OCI-LY3 (cell line): ENCODE data around the gene RAB11FIP4.

ENCODE experiments used
- H2AFZ ChIP-seq: fragments of 200-600, 300-600 bp; shearing (Covaris generic); 2 replicates; pipeline ENCODE4 v1.6.0; 2014; ENCODE audit warnings: antibody characterized with exemption, low read depth, low read length
- H3K27ac ChIP-seq: fragments of 200-600, 300-600 bp; sonication (generic); 2 replicates; pipeline ENCODE4 v1.5.1; 2014; ENCODE audit warnings: mild to moderate bottlenecking, low read length, moderate library complexity, mixed read lengths
- H3K27me3 ChIP-seq: fragments of 200-600, 300-600 bp; sonication (generic); 2 replicates; pipeline ENCODE4 v1.6.1; 2014; ENCODE audit warnings: low read depth, low read length, mixed read lengths
- H3K36me3 ChIP-seq: fragments of 200-600, 300-600 bp; sonication (generic); replicated peaks from 2 replicates; pipeline ENCODE3; 2014; ENCODE audit warnings: low read depth, low read length, mixed read lengths
- H3K4me1 ChIP-seq: fragments of 300-600, 200-600 bp; sonication (generic); 2 replicates; pipeline ENCODE4 v1.6.1; 2014; ENCODE audit warnings: low read length, mixed read lengths
- H3K4me2 ChIP-seq: fragments of 200-600, 300-600 bp; sonication (generic); 2 replicates; pipeline ENCODE4 v1.6.1; 2014; ENCODE audit warnings: low read length, mixed read lengths
- H3K4me3 ChIP-seq: fragments of 300-600, 200-600 bp; sonication (generic); 2 replicates; pipeline ENCODE4 v1.5.1; 2014; ENCODE audit warnings: antibody characterized with exemption, mild to moderate bottlenecking, low read length, moderate library complexity
- H3K79me2 ChIP-seq: fragments of 300-600, 200-600 bp; shearing (Covaris generic); 2 replicates; pipeline ENCODE4 v1.6.1; 2014; ENCODE audit warnings: mild to moderate bottlenecking, low read length, mixed read lengths
- H3K9ac ChIP-seq: fragments of 300-600, 200-600 bp; shearing (Covaris generic); 2 replicates; pipeline ENCODE4 v1.6.0; 2014; ENCODE audit warnings: mild to moderate bottlenecking, low read length, moderate library complexity
- H3K9me3 ChIP-seq: fragments of 200-600, 300-600 bp; shearing (Covaris generic); 2 replicates; pipeline ENCODE4 v1.6.1; 2014; ENCODE audit warnings: low read length, mixed read lengths; ENCODE audit not compliant: insufficient read depth
- H4K20me1 ChIP-seq: fragments of 200-600, 300-600 bp; sonication (generic); 2 replicates; pipeline ENCODE4 v1.6.1; 2016; ENCODE audit warnings: low read length, mixed read lengths; ENCODE audit not compliant: insufficient read depth
- EZH2phosphoT487 ChIP-seq: fragments of 200-600 bp; shearing (Covaris generic); IDR thresholded peaks from 2 replicates; pipeline ENCODE4 v1.6.1; 2018; ENCODE audit warnings: antibody characterized with exemption, mixed run types, low read depth
- TF ChIP-seq, protein P1 (sequence below): fragments of 200-600, 300-600 bp; sonication (generic); IDR thresholded peaks from 2 replicates; pipeline ENCODE4 v1.5.1; 2014; ENCODE audit warnings: antibody characterized with exemption, low read length, low read depth

RAB11FIP4 gene

DNA sequence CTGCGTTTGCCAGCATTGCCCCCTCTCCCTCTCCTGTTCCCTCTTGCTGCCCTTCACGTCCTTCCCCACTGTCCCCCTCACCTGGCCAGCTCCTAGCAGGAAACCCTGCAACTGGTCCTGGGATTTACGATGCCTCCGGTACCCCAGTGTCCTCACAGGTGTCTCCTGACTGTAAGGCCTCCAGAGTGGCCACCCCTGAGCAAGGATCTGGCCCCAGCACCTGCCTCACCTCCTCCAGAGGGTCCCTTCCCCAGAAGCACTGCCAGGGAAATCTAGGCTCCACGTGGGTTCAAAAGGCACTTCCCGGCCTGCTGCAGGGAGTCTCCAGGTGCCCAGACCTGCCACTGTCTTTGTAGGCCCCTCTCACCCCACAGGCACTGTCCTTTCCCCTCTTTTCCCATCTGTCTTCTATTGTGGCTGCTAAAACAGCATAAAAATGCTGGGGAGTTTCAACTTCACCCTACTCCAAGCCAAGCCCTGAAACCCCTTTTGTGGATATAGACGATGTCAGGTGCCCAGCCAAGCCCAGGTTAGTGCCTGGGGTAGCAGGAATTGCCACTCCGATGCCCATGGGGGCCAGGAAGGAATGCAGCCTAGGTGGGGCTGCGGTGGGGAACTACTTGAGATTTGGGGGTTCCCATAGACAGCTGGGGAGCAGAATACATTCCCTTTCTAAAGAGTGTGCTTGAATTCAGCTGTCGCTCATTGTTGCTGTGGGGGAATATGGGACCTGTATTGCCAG is 25.7 kb downstream of the RAB11FIP4 start:
- Histone ChIP-seq H2AFZ (no peak overlapping the region), H3K79me2 (no peaks in the 10 kb centered on the region), H3K9ac (no peak overlapping the region), H3K27me3 (no peaks in the 10 kb centered on the region), H3K36me3 (no peaks in the 10 kb centered on the region), H3K4me2 (no peak overlapping the region), H3K4me1 (0 out of 2 replicates have a peak, but pooled peaks cover 3% of the 10 kb centered on the region), H4K20me1 (no peaks in the 10 kb centered on the region), H3K27ac (no peak overlapping the region), H3K4me3 (no peak overlapping the region), H3K9me3 (no peaks in the 10 kb centered on the region)
- TF ChIP-seq EZH2phosphoT487, result no peak
- TF ChIP-seq, protein P1, sequence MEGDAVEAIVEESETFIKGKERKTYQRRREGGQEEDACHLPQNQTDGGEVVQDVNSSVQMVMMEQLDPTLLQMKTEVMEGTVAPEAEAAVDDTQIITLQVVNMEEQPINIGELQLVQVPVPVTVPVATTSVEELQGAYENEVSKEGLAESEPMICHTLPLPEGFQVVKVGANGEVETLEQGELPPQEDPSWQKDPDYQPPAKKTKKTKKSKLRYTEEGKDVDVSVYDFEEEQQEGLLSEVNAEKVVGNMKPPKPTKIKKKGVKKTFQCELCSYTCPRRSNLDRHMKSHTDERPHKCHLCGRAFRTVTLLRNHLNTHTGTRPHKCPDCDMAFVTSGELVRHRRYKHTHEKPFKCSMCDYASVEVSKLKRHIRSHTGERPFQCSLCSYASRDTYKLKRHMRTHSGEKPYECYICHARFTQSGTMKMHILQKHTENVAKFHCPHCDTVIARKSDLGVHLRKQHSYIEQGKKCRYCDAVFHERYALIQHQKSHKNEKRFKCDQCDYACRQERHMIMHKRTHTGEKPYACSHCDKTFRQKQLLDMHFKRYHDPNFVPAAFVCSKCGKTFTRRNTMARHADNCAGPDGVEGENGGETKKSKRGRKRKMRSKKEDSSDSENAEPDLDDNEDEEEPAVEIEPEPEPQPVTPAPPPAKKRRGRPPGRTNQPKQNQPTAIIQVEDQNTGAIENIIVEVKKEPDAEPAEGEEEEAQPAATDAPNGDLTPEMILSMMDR, result no peak

DNA sequence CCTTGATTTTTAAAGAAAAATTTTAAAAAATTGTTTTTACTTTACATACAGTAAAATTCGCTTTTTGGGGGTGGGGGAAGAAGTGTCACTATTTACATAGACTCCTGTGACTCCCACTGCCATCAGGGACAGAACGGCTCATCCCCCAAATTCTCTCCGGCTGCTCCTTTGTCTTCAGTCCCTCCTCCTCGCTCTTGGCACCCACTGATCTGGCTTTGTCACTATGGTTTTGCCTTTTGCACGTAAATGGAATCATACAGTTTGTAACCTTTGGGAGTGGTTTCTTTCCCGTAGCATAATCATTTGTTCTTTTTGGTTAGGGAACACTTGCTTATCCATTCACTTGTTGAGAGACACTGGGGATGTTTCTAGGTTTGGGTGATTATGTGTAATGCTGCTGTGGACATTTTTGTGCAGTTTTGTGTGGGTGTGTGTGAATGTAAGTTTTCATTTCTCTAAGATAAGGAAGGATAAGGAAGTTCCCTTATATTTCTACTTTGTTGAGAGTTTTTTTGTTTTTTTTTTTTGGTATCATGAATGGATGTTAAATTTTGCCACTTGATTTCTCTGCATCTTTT is 27.4 kb downstream of the RAB11FIP4 start:
- Histone ChIP-seq H3K36me3 (no peaks in the 10 kb centered on the region), H3K79me2 (no peaks in the 10 kb centered on the region), H3K27me3 (no peaks in the 10 kb centered on the region), H3K9ac (no peak overlapping the region), H3K4me3 (no peak overlapping the region), H3K4me1 (0 out of 2 replicates have a peak, but pooled peaks cover 3% of the 10 kb centered on the region), H4K20me1 (no peaks in the 10 kb centered on the region), H3K4me2 (no peak overlapping the region), H3K9me3 (no peaks in the 10 kb centered on the region), H3K27ac (no peak overlapping the region), H2AFZ (no peak overlapping the region)
- TF ChIP-seq, protein P1, result no peak
- no peak for TF ChIP-seq EZH2phosphoT487

DNA sequence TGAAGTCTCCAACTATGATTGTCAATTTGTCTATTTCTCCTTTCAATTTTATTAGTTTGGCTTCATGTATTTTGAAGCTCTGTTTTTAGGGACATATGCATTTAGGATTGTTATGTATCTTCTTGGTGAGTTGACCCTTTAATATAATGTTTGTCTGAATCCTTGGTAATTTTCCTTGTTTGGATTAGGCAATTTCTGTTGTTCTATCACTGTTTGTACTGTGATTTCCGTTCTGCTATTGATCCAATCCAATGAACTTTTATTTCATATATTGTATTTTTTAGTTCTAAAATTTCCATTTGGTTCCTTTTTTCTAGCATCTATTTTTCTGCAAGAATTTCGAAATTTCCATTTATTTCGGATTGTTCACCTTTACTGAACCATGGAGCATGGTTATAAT is 31.0 kb downstream of the RAB11FIP4 start:
- TF ChIP-seq EZH2phosphoT487, result no peak
- TF ChIP-seq, protein P1, result no peak
- no peaks in the 10 kb centered on the region for H3K36me3 ChIP-seq

DNA sequence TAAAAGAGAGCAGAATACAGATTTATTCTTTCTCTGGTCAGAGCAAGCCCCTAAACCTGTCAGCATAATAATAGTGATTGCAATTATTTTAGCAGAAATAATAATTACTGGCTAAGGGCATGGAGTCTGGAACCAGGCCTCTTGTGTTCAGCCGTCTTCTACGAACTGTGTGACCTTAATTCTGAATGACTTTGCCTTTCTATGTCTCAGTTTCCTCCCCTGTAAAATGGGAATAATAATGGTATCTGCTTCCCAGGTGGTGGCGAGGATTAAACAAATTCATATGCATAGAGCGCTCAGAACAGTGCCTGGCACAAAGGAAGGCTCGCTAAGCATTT is 33.4 kb downstream of the RAB11FIP4 start:
- no peaks in the 10 kb centered on the region for H4K20me1 ChIP-seq
- H3K9ac ChIP-seq, result no peak overlapping the region
- H3K27me3 ChIP-seq, result peaks cover 2% of the 10 kb centered on the region; the same call in 1 of the 2 replicates
- peaks cover 8% of the 10 kb centered on the region; the same call in 1 of the 2 replicates for H3K4me1 ChIP-seq
- no peak overlapping the region for H3K27ac ChIP-seq
- no peaks in the 10 kb centered on the region for H3K9me3 ChIP-seq
- no peaks in the 10 kb centered on the region for H3K36me3 ChIP-seq
- no peak for TF ChIP-seq EZH2phosphoT487
- TF ChIP-seq, protein P1, result no peak
- H2AFZ ChIP-seq, result no peak overlapping the region
- no peak overlapping the region for H3K4me2 ChIP-seq
- H3K79me2 ChIP-seq, result no peaks in the 10 kb centered on the region
- no peak overlapping the region for H3K4me3 ChIP-seq

More for the DNA sequence above, 31.0 kb downstream of the RAB11FIP4 start:
- H3K27me3 ChIP-seq, result no peaks in the 10 kb centered on the region
- no peaks in the 10 kb centered on the region for H3K79me2 ChIP-seq
- H3K4me2 ChIP-seq, result no peak overlapping the region
- H3K4me3 ChIP-seq, result no peak overlapping the region
- H3K27ac ChIP-seq, result no peak overlapping the region
- H3K4me1 ChIP-seq, result peaks cover 8% of the 10 kb centered on the region; the same call in 1 of the 2 replicates
- no peaks in the 10 kb centered on the region for H3K9me3 ChIP-seq
- no peaks in the 10 kb centered on the region for H4K20me1 ChIP-seq
- H3K9ac ChIP-seq, result no peak overlapping the region
- no peak overlapping the region for H2AFZ ChIP-seq
